GM18951 (cell line): ENCODE measurements around the gene CACNA1H.
"Not testable (repeated sequence)": the region's sequence is repeated elsewhere in the genome, so short reads cannot be mapped to it uniquely, and the experiment has no call there.

Experiments used
- POLR2A ChIP-seq: IDR thresholded peaks from 4 replicates; pipeline ENCODE4 v1.6.1; 2011; ENCODE audit warnings: mild to moderate bottlenecking; ENCODE audit not compliant: insufficient read length, insufficient read depth; ENCODE audit errors: extremely low read depth
- in situ Hi-C: fragments of 300-500 bp; cut with MboI; formaldehyde crosslinking; loops from one replicate; pipeline ENCODE4 v1.12.0; 2022; ENCODE audit warnings: low sequenced_read_pairs, mixed read lengths, inconsistent platforms; ENCODE audit not compliant: unreplicated experiment

Gene CACNA1H

GRCh38 chr16:1195393-1195666 is 42.4 kb downstream of the CACNA1H start:
- in situ Hi-C loops, result no loop called here
- no peak for TF ChIP-seq POLR2A

- in situ Hi-C loops, result no loop called here
Observed at GRCh38 chr16:1196494-1196893, 43.6 kb downstream of the CACNA1H start.

GRCh38 chr16:1197237-1197866 is 44.4 kb downstream of the CACNA1H start:
- no peak for TF ChIP-seq POLR2A
- in situ Hi-C loops, result no loop called here

More at GRCh38 chr16:1196494-1196893, 43.6 kb downstream of the CACNA1H start:
- no peak for TF ChIP-seq POLR2A

- in situ Hi-C loops, result no loop called here
- TF ChIP-seq POLR2A, result no peak
Observed at GRCh38 chr16:1198194-1198593, 45.3 kb downstream of the CACNA1H start.

GRCh38 chr16:1198671-1199346 is 45.9 kb downstream of the CACNA1H start:
- in situ Hi-C loops, result not testable (repeated sequence)

- no peak for TF ChIP-seq POLR2A
- in situ Hi-C loops, result no loop called here
Observed at GRCh38 chr16:1199347-1200013, 46.6 kb downstream of the CACNA1H start.

GRCh38 chr16:1200014-1200627 is 47.2 kb downstream of the CACNA1H start:
- in situ Hi-C loops, result no loop called here
- TF ChIP-seq POLR2A, result no peak

- TF ChIP-seq POLR2A, result no peak
- in situ Hi-C loops, result no loop called here
Observed at GRCh38 chr16:1201444-1201843, 48.5 kb downstream of the CACNA1H start.

GRCh38 chr16:1202274-1202673 is 49.4 kb downstream of the CACNA1H start:
- TF ChIP-seq POLR2A, result no peak
- in situ Hi-C loops, result no loop called here

GRCh38 chr16:1204933-1205332 is 52.0 kb downstream of the CACNA1H start:
- in situ Hi-C loops, result no loop called here
- TF ChIP-seq POLR2A, result no peak

GRCh38 chr16:1206326-1206725 is 53.4 kb downstream of the CACNA1H start:
- in situ Hi-C loops, result no loop called here
- no peak for TF ChIP-seq POLR2A

GRCh38 chr16:1206786-1207185 is 53.9 kb downstream of the CACNA1H start:
- in situ Hi-C loops, result no loop called here
- TF ChIP-seq POLR2A, result no peak

GRCh38 chr16:1208239-1208830 is 55.4 kb downstream of the CACNA1H start:
- TF ChIP-seq POLR2A, result no peak
- in situ Hi-C loops, result no loop called here
